SKM-1 treated with dmso at 0.1 percent for 144 hours (cell line): ENCODE data around the gene RAB11FIP3.

Experiments used
- DNase-seq: peaks from one replicate; lab custom pipeline; 2025; ENCODE audit not compliant: unreplicated experiment; lab: John Stamatoyannopoulos, UW

RAB11FIP3 gene

GRCh38 chr16:529012-529575 is 103.6 kb downstream of the RAB11FIP3 start:
- DNase-seq, result no peak

- no peak for DNase-seq
These were observed 104.8 kb downstream of the RAB11FIP3 start for GRCh38 chr16:530111-530817.

DNA sequence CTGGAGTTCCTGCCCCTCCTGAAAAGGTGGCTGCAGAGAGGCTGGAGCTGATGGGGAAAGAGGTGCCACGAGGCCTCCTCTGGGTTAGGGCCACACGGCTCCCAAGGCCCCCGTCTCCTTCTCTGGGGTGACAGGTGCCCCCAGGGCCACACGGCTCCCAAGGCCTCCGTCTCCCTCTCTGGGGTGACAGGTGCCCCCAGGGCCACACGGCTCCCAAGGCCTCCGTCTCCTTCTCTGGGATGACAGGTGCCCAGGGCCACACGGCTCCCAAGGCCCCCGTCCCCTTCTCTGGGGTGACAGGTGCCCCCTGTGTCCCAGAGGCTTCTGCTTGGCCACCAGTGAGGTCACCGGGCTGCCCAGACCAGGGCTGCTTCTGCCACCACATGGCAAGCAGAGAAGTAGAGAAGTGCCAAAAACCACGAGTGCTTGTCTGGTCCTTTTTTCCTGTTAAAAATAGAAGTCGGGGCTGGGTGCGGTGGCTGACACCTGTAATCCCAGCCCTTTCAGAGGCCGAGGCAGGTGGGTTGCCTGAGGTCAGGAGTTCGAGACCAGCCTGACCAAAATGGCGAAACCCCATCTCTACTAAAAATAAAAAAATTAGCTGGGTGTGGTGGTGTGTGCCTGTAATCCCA is 106.2 kb downstream of the RAB11FIP3 start:
- no peak for DNase-seq

DNA sequence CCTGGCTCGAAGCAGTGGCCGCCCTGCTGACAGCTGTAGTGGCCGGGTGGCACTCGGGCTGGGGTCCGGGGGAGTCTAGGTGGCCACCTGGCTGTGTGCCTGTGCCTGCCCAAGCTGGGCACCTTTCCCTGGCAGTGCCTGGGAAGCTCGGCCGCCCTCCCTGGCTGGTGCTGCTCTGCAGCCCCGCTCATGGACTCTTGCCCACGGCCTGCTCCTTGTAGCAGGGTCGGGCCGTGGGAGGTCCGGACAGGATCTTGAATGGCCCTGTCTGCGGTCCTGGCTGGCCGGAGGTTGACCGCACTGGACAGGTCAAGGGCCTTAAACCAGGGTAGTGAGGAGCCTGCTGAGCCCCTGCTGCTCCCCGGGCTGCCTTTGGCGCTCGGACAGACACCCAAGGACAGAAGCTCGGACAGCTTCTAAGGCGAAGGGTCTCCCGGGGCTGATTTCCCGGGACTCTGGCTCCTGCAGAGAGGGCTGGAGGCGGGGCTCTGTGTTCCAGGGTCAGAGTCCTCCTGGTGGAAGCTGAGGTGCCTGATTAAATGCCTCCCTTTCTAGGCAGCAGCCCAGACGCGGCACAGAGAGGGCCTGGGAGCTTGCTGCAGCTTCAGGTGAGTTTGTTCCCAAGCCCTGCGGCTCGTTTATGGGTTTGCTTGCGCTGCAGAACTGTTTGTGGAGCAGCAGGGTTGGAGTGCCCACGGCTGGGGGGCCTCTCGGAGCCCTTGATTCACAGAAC is 108.1 kb downstream of the RAB11FIP3 start:
- DNase-seq, result no peak

GRCh38 chr16:534135-534534 is 108.7 kb downstream of the RAB11FIP3 start:
- DNase-seq, result no peak

DNA sequence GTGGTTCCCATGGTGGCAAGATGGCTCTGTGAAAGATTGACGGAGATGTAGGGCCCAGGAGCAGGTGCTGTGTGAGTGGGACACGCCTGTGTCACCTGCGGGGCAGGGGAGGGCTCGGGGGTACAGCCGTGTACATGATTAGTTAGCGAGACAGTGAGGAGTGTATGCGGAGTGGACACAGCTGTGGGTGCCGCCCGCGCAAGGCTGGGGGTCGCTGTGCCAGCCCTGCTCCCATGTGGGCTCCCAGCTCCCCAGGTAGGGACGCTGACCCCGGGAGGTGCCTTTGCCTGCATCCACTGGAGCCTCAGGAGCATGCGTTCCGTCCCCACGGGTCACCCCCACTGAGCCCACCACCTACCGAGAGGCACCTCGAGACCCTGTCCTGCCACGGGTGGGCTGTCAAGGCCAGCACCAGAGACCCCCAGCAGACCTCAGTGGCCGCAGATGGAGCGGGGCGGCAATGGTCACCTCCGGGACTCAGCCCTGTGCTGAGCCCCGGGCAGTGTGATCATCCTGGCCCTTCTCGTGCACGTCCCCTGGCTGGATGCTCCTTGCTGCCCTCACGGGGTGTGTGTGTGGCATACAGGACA is 109.5 kb downstream of the RAB11FIP3 start:
- no peak for DNase-seq

DNA sequence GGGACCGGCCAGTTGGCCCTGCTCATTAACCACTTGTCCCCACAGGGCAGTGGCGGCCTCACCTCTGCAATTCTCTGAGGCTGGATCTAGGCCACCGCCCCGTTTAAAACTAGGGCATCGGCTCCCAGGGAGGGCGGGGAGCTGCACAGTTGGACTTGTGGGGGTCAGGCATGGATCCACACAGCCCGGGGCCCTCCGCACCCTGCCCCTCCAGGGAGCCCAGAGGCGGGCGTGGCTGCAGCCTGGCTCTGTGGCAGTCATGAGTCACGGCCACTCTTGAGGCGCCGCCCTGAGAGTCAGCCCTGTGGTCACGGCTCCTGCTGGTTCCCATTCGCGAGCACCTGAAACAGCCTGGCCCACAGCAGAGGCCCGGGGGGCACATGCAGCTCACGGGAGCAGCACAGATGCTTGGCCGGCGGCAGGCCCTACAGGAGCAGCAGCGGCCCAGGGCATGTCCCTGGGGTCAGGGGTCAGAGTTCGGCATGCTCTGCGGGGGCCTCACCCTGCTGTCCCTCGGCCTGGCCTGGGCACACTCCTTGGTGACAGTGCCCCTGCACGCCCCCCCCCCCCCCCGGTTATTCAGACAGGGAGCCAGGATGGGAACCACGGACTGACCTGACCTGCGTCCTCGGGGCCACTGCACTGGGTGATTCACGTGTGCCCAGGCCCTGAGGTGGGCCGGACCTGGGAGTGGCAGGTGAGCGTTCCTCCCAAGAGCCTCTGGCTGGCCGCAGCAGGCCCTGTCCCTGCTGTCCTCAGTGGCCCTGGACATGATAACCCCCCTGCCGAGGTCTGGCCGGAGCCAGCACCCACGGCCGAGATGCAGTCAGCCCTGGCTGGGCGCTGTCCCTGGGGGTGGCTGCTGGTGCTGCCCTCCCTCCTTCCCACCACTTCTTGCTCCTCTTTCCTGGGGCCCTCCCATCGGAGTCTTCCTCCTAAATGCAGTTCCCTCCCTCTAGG is 110.3 kb downstream of the RAB11FIP3 start:
- no peak for DNase-seq

- no peak for DNase-seq
These were observed 111.3 kb downstream of the RAB11FIP3 start for GRCh38 chr16:536746-537145.

GRCh38 chr16:537415-538335 is 112.2 kb downstream of the RAB11FIP3 start:
- no peak for DNase-seq

DNA sequence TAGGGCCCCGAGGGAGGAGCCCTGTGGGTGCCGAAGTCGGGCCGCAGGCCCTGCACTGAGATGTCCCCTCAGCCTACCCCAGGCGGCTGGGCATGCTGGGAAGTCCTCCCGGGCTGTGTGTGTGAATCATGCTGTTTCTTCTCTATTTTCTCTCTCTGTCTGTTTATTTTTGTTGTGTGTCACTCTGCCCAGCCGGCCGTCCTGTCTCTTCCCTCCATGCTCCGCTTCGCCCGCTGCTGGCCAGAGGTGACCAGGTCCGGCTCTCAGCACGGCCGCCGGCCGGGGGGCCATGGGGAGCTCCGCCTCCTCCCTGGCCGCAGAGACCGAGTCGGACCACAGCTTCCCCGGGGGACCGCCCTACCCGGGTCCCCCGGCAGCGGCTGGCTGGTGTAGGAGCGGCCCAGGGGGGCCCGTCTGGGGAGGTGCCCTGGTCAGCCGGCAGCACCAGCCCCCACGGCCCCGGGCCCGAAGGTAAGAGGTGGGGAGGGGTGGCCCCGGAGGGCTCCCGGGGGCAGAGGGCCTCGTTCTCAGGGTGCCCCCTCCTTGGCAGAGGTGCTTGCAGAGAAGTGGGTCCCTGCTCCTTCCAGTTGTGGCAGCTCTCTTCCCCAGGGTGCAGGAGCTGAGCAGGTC is 114.6 kb downstream of the RAB11FIP3 start:
- no peak for DNase-seq

- no peak for DNase-seq
These were observed 115.3 kb downstream of the RAB11FIP3 start for GRCh38 chr16:540645-541340.

DNA sequence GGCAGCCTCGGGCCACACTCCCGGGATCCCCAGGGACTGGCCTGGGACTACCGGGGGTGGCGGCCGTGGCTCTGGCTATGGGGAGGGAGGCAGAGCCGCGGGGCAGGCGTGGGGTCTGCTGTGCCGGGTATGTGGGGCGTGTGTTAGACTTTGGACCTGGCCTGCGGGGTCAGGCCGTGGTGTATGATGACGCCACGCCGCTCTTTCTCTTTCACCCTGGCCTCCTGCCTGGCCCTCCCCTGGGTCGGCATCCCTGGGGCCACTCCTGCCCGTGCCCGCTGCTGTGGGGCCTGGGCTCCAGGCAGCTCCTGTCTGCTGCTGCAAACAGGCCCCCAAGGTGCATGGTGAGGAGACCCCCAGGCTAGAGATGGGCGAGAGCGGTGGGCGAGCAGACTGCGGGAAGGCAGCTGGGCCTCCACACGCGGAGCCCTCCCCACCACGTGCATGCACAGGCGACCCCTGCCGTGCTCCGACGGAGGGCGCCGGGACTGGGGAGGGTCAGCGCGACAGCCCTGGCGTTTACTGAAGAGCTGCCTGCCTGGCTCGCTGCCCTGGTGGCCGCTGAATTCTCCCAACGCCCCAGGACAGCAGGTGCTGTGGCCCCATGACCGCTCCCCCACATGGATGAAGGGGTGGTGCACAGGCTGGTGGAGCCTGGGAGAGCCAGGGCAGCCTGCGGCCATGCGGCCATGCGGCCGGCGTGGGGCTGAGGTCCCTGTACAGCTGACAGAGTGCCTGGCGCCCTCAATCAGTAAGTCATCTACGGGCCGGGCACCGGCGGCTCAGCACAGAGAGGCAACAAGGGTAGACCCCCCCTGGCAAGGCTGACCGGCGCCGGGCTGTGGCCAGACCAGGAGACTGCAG is 118.1 kb downstream of the RAB11FIP3 start:
- DNase-seq, result no peak

DNA sequence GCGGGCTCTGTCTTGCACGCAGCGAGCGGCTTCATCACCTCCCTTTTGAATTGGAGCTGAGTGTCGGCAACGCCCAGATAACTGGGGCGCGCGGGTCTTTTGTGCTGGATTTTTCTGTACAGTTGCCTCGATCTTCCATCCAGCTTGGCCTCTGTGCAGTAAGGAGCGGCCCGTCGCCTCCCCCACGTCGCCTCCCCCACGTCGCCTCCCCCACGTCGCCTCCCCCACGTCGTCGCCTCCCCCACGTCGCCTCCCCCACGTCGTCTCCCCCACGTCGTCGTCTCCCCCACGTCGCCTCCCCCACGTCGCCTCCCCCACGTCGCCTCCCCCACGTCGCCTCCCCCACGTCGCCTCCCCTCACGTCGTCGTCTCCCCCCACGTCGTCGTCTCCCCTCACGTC is 119.1 kb downstream of the RAB11FIP3 start:
- DNase-seq, result no peak

DNA sequence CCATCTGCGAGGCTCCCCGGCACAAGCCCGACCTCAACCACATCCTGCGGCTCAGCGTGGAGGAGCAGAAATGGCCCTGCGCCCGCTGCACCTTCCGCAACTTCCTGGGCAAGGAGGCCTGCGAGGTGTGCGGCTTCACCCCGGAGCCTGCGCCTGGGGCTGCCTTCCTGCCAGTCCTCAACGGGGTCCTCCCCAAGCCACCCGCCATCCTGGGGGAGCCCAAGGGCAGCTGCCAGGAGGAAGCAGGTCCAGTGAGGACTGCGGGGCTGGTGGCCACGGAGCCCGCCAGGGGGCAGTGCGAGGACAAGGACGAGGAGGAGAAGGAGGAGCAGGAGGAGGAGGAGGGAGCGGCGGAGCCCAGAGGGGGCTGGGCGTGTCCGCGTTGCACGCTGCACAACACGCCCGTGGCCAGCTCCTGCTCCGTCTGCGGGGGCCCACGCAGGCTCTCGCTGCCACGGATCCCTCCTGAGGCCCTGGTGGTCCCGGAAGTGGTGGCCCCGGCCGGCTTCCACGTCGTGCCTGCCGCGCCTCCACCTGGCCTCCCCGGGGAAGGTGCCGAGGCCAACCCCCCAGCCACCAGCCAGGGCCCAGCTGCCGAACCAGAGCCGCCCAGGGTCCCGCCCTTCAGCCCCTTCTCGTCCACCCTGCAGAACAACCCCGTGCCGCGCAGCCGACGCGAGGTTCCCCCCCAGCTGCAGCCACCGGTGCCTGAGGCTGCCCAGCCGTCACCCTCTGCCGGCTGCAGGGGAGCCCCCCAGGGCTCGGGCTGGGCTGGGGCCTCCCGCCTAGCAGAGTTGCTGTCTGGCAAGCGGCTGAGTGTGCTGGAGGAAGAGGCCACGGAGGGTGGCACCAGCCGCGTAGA is 121.7 kb downstream of the RAB11FIP3 start:
- no peak for DNase-seq

- no peak for DNase-seq
These were observed 123.1 kb downstream of the RAB11FIP3 start for GRCh38 chr16:548586-548985.

- DNase-seq, result no peak
These were observed 124.3 kb downstream of the RAB11FIP3 start for GRCh38 chr16:549544-550263.
